Stimulated activated CD4-positive, alpha-beta T cell treated with anti-CD3 and anti-CD28 coated beads, Interleukin-2, amount 100 ng/mL, for 48 hours (primary cell): ENCODE data around the gene MEI4.
"Not testable (repeated sequence)": the region's sequence is repeated elsewhere in the genome, so short reads cannot be mapped to it uniquely, and the experiment has no call there.

Experiments used
- DNase-seq, 2 donors: peaks; one replicate each; pipeline ENCODE4 v3.0.0-alpha.2; 2020

MEI4 gene

DNA sequence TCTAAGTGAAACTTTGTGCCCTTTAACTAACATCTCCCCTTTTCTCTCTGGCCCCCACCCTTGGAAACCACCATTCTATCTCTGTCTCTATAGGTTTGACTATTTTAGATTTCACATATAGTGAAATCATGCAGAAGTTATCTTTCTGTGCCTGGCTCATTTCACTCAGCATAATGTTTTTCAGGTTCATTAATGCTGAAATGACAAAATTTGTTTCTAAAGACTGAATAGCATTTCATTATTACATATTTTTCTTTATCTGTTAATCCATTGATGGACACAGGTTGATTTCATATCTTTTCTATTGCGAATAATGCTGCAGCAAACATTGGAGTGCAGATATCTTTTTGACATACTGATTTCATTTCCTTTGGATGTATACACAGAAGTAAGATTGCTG lies 30.7 kb downstream of the MEI4 start:
- DNase-seq = no peak

DNA sequence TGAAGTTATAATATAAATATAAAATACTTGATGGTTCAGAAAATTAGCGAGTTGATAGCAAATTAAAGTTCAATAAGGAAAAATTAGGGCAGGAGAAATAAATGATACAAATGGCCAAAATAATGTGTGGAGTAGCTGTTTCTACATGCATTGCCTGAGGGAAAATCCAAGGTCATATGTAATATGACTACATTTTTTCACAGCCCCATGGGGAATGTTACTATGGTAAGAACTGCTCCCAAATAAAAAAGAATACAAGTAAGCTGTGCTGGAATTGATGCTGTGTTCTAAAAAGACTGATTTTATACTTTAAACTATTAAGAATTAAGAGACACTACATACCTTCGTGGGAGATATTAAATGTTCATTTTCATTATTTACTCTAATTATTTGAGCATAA lies 34.1 kb downstream of the MEI4 start:
- DNase-seq = no peak

DNA sequence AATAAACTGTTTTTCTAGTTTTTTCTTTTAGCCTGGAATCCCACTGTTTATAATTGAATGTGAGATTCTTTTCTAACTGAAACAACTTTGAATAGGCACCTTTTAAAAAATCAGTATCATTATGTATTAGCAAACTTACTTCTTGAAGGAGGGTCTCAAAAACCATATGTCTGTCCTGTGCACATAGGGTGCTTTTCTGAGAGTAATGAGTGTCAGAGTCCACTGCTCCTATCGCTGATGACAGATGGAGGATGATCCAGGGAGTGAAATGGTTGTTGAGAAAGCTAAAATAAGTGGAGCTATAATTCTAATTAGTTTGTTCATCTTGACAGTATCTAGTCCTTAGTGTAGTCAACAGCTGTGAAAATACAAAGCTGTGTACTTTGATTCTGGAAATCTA lies 35.8 kb downstream of the MEI4 start:
- no peak for DNase-seq

DNA sequence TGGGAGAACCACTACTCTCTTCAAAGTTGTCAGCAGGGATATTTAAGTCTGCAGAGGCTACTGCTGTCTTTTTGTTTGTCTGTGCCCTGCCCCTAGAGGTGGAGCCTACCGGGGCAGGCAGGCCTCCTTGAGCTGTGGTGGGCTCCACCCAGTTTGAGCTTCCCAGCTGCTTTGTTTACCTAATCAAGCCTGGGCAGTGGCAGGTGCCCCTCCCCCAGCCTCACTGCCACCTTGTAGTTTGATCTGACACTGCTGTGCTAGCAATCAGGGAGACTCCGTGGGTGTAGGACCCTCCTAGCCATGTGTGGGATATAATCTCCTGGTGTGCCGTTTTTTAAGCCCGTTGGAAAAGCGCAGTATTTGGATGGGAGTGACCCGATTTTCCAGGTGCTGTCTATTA lies 47.3 kb downstream of the MEI4 start:
- DNase-seq = not testable (repeated sequence)

DNA sequence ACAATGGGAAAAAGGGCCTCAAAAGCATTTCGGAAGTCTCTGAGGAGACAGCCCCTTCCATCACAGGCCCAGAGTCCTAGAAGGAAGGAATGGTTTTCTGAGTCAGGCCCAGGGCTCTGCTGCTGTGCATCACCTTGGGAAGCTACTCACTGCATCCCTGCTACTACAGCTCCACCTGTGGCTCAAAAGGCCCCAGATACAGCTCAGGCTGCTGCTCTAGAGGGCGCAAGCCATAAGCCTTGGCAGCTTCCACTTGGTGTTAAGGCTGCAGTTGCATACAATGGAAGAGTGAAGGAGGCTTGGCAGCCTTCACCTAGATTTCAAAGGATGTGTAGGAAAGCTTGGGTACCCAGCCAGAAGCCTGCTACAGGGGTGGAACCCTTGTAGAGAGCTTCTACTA lies 54.8 kb downstream of the MEI4 start:
- DNase-seq = no peak

DNA sequence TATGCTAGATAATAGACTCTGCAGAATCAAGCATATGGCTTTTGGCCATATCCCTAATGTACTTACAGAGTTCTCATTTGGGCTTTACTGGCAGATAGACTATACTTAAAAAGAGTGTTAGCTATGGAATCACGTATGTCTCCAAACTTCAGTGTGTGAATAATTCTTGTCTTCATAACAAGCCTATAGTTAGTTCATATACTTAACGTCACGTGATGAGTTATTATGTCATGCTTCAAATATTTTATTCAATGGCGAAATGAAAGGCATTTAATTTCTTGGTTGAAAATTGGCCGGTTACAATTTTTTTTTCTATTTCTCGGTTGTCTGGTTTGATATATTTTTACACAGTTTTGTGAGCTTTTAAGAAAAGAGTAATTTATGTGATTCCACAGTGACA lies 62.7 kb downstream of the MEI4 start:
- DNase-seq = no peak

DNA sequence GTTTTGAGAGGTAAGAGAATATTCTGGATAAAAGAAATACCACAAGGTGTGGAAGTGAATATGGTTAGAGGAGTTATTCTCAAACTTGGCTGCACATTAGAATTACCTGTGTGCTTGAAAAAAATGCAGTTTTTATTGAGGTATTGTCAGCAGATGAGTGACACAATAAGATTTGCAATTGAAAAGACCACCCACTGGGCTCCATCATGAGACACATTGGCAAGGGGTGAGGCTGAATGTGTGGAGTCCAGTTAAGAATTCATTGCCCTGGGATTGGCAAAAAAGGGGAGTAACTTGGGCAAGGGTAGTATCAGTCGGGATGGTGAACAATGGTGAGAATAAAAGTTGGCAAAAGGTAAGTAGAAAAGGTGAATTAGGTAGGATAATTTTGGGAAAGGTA lies 63.5 kb downstream of the MEI4 start:
- DNase-seq = no peak

DNA sequence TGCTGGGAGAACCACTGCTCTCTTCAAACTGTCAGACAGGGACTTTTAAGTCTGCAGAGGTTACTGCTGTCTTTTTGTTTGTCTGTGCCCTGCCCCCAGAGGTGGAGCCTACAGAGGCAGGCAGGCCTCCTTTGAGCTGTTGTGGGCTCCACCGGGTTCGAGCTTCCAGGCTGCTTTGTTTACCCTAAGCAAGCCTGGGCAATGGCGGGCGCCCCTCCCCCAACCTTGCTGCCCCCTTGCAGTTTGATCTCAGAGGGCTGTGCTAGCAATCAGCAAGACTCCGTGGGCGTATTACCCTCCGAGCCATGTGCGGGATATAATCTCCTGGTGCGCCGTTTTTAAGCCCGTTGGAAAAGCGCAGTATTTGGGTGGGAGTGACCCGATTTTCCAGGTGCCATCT lies 83.2 kb downstream of the MEI4 start:
- DNase-seq = not testable (repeated sequence)

DNA sequence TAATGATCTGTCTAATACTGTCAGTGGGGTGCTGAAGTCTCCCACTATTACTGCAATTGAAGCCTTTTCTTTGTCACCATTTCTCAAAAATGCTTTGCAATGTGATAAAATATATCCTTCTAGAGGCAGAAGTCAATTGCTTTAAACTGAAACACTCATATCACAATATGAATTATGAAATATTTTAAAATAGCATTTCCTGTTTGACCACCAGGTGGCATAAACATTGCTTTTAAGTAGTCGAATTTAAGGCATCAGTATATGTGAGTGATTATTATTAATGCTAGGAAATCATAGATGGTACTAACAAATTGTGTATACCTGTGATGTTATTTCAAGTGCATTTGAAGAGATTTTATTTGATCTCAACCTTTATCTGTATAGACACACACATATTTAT lies 87.5 kb downstream of the MEI4 start:
- no peak for DNase-seq

DNA sequence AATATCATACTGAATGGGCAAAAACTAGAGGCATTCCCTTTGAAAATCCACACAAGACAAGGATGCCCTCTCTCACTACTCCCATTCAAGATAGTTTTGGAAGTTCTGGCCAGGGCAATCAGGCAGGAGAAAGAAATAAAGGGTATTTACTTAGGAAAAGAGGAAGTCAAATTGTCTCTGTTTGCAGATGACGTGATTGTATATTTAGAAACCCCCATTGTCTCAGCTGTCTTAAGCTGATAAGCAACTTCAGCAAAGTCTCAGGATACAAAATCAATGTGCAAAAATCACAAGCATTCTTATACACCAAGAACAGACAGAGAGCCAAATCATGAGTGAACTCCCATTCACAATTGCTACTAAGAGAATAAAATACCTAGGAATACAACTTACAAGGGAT lies 99.3 kb downstream of the MEI4 start:
- not testable (repeated sequence) for DNase-seq

DNA sequence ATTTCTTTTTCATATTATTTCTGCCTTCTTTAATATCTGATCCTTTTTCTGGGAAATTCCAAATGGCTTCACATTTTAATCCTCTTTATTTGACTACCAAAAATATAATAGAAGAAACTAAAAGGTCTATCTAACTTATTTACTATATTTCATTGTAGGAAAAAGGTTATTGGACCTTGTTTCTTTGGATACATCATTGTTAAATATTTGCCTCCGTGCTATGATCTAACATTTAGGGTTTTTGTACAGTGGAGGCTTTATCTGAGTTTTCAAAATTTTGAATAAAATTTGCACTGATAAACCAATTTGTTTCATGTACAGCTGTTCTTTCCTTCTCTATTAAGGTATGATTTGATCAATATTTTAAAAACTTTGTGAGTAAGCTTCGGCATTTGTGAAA lies 109.5 kb downstream of the MEI4 start:
- DNase-seq = no peak

DNA sequence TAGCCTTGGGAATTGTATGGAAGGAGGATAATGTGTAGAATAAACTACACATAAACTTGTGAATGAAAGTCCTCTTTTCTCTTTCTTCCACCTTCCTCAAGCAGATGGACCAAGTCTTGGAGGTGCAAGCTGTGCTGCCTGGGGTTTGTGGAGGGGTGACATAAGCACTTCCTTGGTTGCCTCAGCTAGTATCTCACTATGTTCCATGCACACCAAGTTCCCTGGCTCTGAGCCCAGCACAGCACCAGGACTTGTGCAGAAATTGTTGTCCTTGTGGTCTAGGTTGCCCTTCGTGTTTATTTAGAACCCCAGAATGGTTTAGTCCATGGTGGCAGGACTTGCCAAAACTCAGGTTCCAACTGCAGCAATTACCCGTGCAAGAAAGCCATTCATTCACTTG lies 110.3 kb downstream of the MEI4 start:
- no peak for DNase-seq

DNA sequence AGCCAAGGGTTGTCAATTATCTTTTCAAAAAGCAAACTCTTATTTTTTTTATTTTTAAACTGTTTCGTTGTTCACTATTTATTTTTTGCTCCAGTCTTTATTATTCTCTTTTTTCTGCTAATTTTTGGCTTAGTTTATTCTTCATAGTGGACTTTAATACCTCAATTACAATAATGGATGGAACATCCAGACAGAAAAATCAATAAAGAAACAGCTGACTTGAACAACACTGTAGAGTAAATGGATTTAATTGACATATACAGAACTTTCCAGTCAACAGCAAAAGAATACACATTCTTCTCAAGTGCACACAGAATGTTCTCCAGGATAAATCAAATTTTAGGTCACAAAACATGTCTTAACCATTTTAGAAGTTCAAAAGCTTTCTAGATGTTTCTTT lies 111.5 kb downstream of the MEI4 start:
- no peak for DNase-seq

DNA sequence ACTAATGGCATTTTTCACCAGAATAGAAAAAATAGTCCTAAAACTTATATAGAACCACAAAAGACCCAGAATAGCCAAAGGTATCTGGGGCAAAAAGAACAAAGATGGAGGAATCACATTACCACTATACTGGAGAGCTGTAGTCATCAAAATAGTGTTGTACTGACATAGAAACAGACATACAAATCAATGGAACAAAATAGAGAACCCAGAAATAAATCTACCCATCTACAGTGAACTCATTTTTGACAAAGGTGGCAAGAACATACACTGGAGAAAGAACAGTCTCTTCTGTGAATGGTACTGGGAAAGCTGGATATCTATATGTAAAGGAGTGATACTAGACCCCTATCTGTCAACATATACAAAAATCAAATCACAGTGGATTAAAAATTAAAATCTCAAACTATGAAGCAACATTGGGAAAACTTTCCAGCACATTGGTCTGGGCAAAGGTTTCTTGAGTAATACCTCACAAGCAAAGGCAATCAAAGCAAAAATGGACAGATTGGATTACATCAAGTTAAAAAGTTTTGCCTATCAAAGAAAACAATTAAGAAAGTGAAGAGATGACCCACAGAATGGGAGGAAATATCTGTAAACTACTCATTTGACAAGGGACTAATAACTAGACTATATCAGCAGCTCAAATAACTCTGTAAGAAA lies 120.5 kb downstream of the MEI4 start:
- DNase-seq = no peak

DNA sequence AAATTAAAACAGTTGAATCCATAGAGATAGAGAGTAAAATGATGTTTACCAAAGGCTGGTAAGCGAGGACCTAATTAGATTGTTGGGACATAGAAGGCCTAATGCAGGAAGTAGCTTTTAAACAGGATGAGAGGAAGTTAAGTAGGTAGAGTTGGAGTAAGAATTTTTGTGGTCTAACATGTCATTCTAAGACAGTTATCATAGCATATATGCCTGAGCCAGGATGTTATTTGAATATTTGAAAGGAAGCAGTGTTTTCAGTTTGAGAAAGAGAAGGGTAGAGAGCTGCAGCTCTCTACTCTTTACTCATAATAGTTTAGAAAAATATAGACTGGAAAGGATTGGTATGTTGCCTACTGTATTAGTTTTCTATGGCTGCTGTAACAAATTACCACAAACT lies 121.6 kb downstream of the MEI4 start:
- DNase-seq = no peak

DNA sequence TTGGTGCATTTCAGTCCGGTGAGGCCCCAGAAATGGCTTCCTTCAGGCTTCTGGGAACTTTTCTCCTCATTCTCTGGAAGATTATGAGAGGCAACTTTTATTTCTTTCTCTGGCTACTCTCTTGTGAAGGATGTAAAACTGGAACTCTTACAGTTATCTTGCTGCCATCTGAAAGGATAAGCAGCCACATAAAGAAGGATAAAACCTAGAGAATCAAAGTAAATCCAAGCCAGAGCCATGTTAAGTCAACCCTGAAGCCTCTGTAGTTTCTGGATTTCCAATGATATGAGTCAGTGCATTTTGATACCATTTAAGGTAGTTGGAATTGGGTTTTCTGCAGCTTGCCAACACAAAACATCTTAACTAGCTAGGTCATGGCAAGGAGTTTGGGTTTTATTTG lies 123.6 kb downstream of the MEI4 start:
- DNase-seq = no peak

DNA sequence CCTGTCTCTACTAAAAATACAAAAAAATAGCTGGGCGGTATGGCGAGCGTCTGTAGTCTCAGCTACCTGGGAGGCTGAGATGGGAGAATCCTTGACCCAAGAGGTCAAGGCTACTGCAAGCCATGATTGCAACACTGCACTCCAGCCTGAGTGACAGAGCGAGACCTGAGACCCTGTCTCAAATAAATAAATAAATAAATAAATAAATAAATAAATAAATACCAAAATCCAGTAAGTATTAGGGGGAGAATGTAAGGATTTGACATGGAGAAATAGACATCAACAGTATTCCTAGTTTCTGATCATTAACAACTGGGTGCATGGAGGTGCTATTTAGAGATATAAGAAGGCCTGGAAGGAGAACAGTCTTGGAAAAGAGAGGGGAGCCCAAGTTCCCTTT lies 125.7 kb downstream of the MEI4 start:
- no peak for DNase-seq

DNA sequence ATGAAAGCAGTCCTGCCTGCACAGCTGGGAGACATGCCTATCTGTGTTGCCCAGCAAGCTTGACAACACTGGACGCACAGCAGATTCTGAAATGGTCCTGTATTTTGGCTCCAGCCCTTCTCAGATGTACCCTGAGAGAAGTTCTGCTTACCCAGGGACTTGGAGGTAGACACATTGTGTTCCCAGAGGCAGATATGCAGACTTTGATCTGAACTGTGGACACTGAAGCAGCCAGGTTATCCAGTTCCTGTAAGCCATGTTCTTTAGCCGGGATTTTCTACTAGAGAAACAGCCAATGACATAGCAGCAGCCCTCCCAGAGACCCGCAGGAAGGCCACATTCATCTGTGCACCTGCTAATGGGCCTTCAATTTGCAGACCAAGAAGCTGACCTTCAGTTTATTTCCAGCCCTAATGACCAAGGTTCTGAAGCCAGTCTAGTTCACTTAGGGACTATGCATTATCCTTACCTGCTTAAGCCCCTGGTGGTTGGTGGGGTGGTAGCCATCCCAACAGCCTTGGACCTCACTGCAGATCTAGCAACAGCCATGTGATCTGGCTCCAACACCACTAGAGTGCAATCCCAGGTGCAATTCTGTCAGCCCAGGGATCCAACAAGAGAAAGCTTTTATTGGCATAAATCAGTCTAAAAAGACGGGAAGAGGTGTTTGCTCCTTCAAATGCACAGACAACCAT lies 134.2 kb downstream of the MEI4 start:
- DNase-seq = no peak

DNA sequence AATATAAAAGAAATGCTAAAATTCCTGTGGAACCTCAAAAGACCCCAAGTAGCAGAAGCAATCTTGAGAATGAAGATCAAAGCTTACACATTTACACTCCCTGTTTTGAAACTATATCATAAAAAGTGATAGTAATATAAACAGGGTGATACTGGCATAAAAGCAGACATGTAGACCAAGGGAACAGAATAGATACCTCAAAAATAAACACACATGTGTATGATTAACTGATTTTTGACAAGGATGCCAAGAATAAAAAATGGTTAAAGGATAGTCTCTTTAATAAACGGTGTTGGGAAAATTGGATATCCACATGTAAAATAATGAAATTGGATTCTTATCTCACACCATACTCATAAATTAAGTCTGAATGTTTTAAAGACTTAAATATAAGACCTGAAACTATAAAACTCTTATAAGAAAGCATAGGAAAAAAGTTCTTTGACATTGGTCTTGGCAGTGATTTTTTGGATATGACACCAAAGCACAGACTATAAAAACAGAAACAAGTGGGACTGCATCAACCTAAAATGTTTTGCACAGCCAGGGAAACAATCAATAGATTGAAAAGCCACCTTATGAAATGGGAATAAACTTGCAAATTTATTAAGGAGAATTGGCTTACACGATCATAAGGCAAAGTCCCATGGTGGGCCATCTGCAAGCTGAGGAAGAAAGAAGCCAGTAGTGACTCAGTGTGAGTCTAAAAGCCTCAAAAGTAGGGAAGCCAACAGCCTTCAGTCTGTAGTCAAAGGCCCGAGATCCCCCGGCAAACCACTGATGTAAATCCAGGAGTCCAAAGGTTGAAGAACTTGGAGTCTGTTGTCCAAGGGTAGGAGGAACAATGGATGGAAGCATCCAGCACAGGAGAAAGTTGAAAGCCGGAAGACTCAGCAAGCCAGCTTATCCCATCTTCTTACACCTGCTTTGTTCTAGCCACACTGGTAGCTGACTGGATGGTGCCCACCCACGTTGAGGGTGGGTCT lies 144.3 kb downstream of the MEI4 start:
- DNase-seq = no peak

DNA sequence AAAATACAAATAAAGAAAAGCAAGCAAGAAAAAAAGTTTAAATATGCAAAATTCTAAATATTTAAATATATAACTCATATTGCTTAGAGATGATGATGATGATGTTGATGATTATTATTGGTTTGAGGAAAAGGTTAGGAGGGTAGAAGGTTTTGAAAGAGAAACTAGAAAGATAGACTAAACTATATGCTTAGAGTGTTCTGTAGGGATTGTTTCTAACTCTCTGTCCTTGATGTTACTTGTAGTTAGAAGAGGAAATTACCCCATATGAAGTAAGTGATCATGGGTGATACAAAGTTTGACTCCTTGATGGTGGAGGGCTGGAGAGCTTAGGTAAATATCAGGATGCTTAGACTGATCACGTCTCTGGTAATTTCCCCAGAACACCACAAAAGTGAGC lies 159.5 kb downstream of the MEI4 start:
- no peak for DNase-seq

DNA sequence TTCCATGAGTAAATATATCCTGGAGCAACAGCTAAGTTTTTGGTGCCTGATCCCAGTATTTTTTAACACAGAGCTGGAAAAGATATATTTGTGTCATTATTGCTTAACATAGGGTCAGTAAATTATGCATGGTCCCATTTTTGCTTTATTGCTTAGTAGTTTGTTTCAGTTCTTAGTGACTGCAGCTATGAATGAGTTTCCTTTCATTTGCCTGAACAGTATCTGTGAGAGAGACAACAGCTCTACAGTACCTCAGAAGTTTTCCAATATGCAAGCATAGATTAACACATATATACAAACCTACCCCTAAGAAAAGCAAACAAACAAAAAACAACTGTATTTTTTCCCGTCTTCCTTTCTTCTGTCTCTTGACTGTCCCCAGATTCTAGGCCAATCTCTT lies 160.3 kb downstream of the MEI4 start:
- no peak for DNase-seq

DNA sequence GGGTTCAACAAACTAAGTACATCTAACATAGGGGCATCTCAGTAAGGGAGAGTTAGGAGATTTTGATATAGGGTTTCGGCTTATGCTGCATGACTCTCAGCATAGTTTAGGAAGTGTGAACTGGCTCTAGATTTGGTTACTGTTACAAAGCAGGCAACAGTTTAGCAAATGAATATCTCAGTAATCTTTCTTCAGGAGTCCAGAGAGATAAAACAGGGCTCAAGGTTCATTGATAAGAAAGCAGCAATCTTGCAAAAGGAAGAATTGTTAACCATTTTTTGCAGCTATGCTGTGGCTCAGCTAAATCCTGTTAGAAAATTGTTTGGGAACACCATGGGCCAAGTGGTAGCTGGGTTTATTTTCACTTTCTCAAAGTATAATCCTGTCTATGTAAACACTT lies 161.3 kb downstream of the MEI4 start:
- no peak for DNase-seq

DNA sequence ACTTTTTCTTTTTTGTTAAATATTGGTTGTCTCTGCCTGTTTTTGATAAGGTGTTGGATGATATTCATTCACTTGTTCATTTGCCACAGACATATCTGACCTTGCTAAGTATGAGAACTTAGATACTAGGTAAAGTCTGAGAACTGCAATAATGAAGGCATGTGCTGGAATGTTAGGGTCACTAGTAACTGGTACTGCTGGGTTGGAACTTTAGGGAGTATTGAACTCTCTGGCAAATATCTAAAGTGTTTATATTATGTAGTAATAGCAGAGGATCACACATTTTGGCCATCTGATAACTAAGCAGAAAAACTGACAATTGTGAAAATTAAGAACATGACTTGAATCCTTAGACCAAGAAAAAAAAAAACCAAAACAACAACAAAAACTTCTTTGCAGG lies 162.7 kb downstream of the MEI4 start:
- no peak for DNase-seq

DNA sequence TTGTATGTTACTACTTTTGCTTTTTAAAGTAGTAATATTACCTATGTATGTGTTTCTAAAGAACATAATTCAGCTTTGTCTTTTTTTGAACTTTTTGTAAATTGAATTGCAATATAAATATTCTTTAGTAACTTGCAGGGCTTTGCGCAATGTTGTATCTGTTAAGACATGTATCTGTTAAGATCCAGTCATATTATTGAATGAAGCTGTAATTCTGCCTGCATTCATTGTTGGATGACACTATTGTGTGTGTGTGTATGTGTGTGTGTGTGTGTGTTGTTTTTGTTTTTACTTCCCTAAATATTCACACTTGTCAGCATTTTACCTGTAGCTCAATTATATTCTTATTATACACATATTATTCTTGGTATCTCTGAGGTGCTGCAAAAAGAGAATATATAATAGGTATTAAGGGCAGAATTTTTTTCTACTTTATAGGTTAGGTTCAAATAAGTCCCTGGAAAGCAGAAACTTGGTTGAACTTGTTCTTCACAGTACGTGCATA lies 164.0 kb downstream of the MEI4 start:
- DNase-seq = no peak
